K562 (cell line): Measurements from ENCODE around the gene PTK6. TPM values are rescaled to one million over a fixed set of nuclear protein-coding genes. Genes with fewer than 3 reads are reported as not detected.
A peak's percentile ranks its signal among the peaks of the same experiment; 100 is the strongest.

Source experiments
- ATAC-seq: fragments of 200-7000 bp; cut with Tn5 transposase; 3 replicates; pipeline ENCODE4 v1.9.1; 2020; ENCODE audit warnings: moderate library complexity
- BruUV-seq: library from RNA; stranded (reverse); fragments of 400-500 nt; replicated peaks from 2 replicates; lab custom pipeline; 2021; lab: Mats Ljungman, UMichigan
- CTCF ChIA-PET: fragments of 300-600 bp; formaldehyde crosslinking; extraction: SDS; loops from one replicate; lab custom pipeline; 2021; ENCODE audit warnings: low intra/inter-chr PET ratio; lab: Yijun Ruan, JAX
- POLR2A ChIA-PET: fragments of 300-600, 350-650 bp; sonication (Branson Sonifier 250); formaldehyde crosslinking; extraction: SDS; loops from one replicate; lab custom pipeline; 2021; ENCODE audit warnings: antibody characterized with exemption, inconsistent platforms; lab: Yijun Ruan, JAX
- DNase-seq, 4 experiments: peaks; one replicate each; pipeline versions ENCODE4 v3.0.0 to v3.0.0-alpha.2; 2011 to 2018; ENCODE audit warnings: low spot score in 3 of 4, mixed read lengths in 3 of 4; ENCODE audit errors: extremely low read depth in 1 of 4
- FAIRE-seq: peaks from 2 replicates; lab custom pipeline; 2011; peaks lifted over from hg19 to GRCh38; lab: Jason Lieb, UNC
- H2AFZ ChIP-seq: 2 replicates; pipeline ENCODE4 v1.6.0; 2011; ENCODE audit warnings: low read depth, low read length, control low read depth, inconsistent platforms
- H3K27ac ChIP-seq: fragments of 200-600 bp; 3 replicates; pipeline ENCODE4 v1.8.0; 2011; ENCODE audit warnings: low read depth, mild to moderate bottlenecking, control low read depth, inconsistent platforms, low read length, moderate library complexity, mixed read lengths; ENCODE audit errors: extremely low read depth
- H3K27me3 ChIP-seq, 2 experiments: fragments of 300-600 bp in 1 of 2; 2 replicates in 1 of 2; 3 replicates in 1 of 2; pipeline versions ENCODE4 v1.6.0 to v1.8.0; 2011; ENCODE audit warnings: inconsistent platforms in 2 of 2, low read length in 2 of 2, mild to moderate bottlenecking in 1 of 2, mixed read lengths in 1 of 2, moderate library complexity in 1 of 2; ENCODE audit not compliant: control insufficient read depth in 2 of 2, insufficient read depth in 2 of 2
- H3K36me3 ChIP-seq: fragments of 300-600 bp; 3 replicates; pipeline ENCODE4 v1.8.0; 2011; ENCODE audit warnings: mild to moderate bottlenecking, low read length, inconsistent platforms; ENCODE audit not compliant: control insufficient read depth, insufficient read depth
- H3K4me1 ChIP-seq, 2 experiments: fragments of 200-600 bp in 1 of 2; replicated peaks in 1 of 2; 2 replicates in 1 of 2; 3 replicates in 1 of 2; pipeline versions ENCODE4 v1.5.1 to v1.8.0; 2011; ENCODE audit warnings: inconsistent platforms in 2 of 2, low read length in 2 of 2, mild to moderate bottlenecking in 1 of 2, mixed read lengths in 1 of 2, moderate library complexity in 1 of 2; ENCODE audit not compliant: control insufficient read depth in 2 of 2, insufficient read depth in 2 of 2
- H3K4me2 ChIP-seq: 2 replicates; pipeline ENCODE4 v1.6.1; 2011; ENCODE audit warnings: low read length, control low read depth, inconsistent platforms, mixed read lengths; ENCODE audit not compliant: insufficient read depth
- H3K4me3 ChIP-seq: fragments of 200-600 bp; sonication (generic), shearing (Covaris generic); 2 replicates; pipeline ENCODE4 v1.5.1; 2016; ENCODE audit warnings: control low read depth, inconsistent platforms
- H3K79me2 ChIP-seq: fragments of 200-600 bp; 3 replicates; pipeline ENCODE4 v1.8.0; 2011; ENCODE audit warnings: low read length, inconsistent platforms; ENCODE audit not compliant: control insufficient read depth, insufficient read depth
- H3K9ac ChIP-seq, 2 experiments: 2 replicates each; pipeline versions ENCODE4 v1.6.0 to v1.6.1; 2011; ENCODE audit warnings: low read depth in 2 of 2, low read length in 2 of 2, control low read depth in 1 of 2, inconsistent platforms in 1 of 2, mild to moderate bottlenecking in 1 of 2, mixed read lengths in 1 of 2; ENCODE audit not compliant: insufficient read depth in 1 of 2
- H3K9me1 ChIP-seq: one replicate; pipeline ENCODE4 v1.6.0; 2011; ENCODE audit warnings: inconsistent platforms, mild to moderate bottlenecking, low read length, moderate library complexity; ENCODE audit not compliant: control insufficient read depth, insufficient read depth
- H3K9me3 ChIP-seq: replicated peaks from 2 replicates; pipeline ENCODE4 v1.5.1; 2011; ENCODE audit warnings: low read depth, low read length, inconsistent platforms; ENCODE audit not compliant: control insufficient read depth, insufficient read depth
- H4K20me1 ChIP-seq: replicated peaks from 2 replicates; pipeline ENCODE4 v1.6.1; 2011; ENCODE audit warnings: low read length, inconsistent platforms, mixed read lengths; ENCODE audit not compliant: control insufficient read depth, insufficient read depth
- C11orf30 ChIP-seq: fragments of 450-650 bp; IDR thresholded peaks from 2 replicates; pipeline ENCODE4 v1.6.1; 2016; ENCODE audit warnings: low read depth, mild to moderate bottlenecking
- GTF2F1 ChIP-seq: IDR thresholded peaks from 2 replicates; pipeline ENCODE4 v1.6.1; 2011; ENCODE audit warnings: low read depth, low read length, improper control_type of control experiment
- POLR2G ChIP-seq: fragments of 200-400 bp; formaldehyde crosslinking; IDR thresholded peaks from 2 replicates; pipeline ENCODE4 v1.6.1; 2017; ENCODE audit warnings: low read depth, mild to moderate bottlenecking, antibody characterized with exemption, low read length, moderate library complexity
- RBFOX2 ChIP-seq: fragments of 200-400 bp; formaldehyde crosslinking; IDR thresholded peaks from 2 replicates; pipeline ENCODE4 v1.6.1; 2017; ENCODE audit warnings: low read depth, mild to moderate bottlenecking, low read length, moderate library complexity
- ZNF57 ChIP-seq: fragments of 450-650 bp; formaldehyde crosslinking; IDR thresholded peaks from 2 replicates; pipeline ENCODE4 v1.4.0; 2020; ENCODE audit warnings: mild to moderate bottlenecking, moderate library complexity
- WGBS: fragments of 100-300 bp; shearing (Covaris generic); methylation state at CpG from one replicate; pipeline ENCODE4 v1.1.6; 2016; ENCODE audit warnings: low coverage, mixed read lengths; ENCODE audit not compliant: insufficient coverage; ENCODE audit errors: missing lambda C conversion rate; 5-methylcytosine and 5-hydroxymethylcytosine counted together
- in situ Hi-C: fragments of 300-500 bp; cut with MboI; formaldehyde crosslinking; loops from 4 replicates; pipeline ENCODE4 v1.15.0; 2018; ENCODE audit warnings: inconsistent platforms, mixed read lengths
- intact Hi-C: fragments of 100-400 bp; cut with micrococcal nuclease; formaldehyde crosslinking; loops from 2 replicates; pipeline ENCODE4 v1.14.2; 2022
- polyA plus RNA-seq, 8 experiments: library from polyadenylated mRNA; depleted of rRNA in 4 of 8; stranded (reverse) in 5 of 8; unstranded in 3 of 8; fragments of >200 nt; fragmentation: Nextera tagmentation in 2 of 8; fragmentation: Illumina TruSeq in 1 of 8; extraction: Ambion mirVana in 2 of 8; extraction: Trizol in 1 of 8; gene quantifications; 2 replicates each; pipeline versions ENCODE4 v1.2.1 to v1.2.3, GENCODE V29; 2011 to 2014; ENCODE audit warnings: inconsistent platforms in 1 of 8, missing spikeins in 1 of 8
- total RNA-seq, 7 experiments: library from RNA; depleted of rRNA in 6 of 7; stranded (reverse); fragments of >200 nt in 6 of 7; fragmentation: Illumina TruSeq in 2 of 7; extraction: Trizol in 2 of 7; gene quantifications; 2 replicates each; pipeline versions ENCODE4 v1.2.1 to v1.2.3, GENCODE V29; 2011 to 2021; ENCODE audit warnings: low replicate concordance in 1 of 7
- TF ChIP-seq, protein P1 (sequence below): IDR thresholded peaks from 2 replicates; pipeline ENCODE4 v1.6.1; 2011; ENCODE audit warnings: borderline replicate concordance, low read depth, mild to moderate bottlenecking, moderate library complexity, low read length; ENCODE audit not compliant: insufficient read depth, poor library complexity, severe bottlenecking
- TF ChIP-seq, protein P2 (sequence below): fragments of 450-650 bp; formaldehyde crosslinking; IDR thresholded peaks from 2 replicates; pipeline ENCODE4 v1.4.0; 2022; ENCODE audit warnings: missing genetic modification characterization

The PTK6 gene
- total and polyA plus RNA-seq, 9 of the 15 experiments (the other 6 are each of a cell fraction or from before 2014, with no cell fraction given) = 0.07 TPM; not detected in 8

DNA sequence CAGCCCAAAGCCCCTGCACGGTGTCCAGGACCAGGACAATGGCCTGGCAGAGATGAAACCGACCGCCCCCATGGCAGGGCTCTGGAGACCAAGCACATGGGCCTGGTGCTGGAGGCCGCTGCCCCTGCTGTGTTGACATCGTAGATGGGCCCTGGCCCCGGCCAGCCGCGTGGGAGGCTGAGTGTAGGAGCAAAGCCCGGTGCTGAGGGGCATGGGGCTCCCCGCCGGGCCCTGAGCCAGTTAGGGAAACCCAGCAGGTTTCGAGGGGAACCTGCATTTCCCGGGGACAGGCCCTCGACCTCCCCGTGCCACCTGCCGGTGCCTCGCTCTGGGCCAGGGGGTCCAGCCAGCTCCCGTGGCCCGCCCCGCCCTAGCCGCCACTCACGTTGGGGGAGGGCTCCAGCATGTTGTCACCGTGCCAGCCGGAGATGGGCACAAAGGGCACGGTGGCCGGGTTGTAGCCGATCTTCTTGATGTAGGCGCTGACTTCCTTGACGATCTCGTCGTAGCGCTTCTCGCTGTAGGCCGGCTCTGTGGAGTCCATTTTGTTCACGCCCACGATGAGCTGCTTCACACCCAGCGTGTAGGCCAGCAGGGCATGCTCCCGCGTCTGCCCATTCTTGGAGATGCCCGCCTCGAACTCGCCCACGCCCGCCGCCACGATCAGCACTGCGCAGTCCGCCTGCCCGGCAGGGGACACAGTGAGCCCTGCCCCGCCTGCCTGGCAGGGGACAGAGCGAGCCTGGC, 42.6 kb downstream of the PTK6 start:
- H3K9me3 ChIP-seq = no peaks in the 10 kb centered on the region
- H4K20me1 ChIP-seq = peaks cover 12% of the 10 kb centered on the region
- no peaks in the 10 kb centered on the region for H3K9me1 ChIP-seq
- TF ChIP-seq POLR2G = peak; percentile 12; the same call in 1 of the 2 replicates
- TF ChIP-seq RBFOX2 = peak; percentile 32; the same call in 1 of the 2 replicates
- TF ChIP-seq ZNF57 (CRISPR knock-in tag) = no peak
- TF ChIP-seq, all 486 proteins: peak for 2
- POLR2A ChIA-PET = interaction anchor here (1.0 to 1.2 kb wide), 2 partner anchors 9 to 11 kb away, joined by 3 read pairs; no protein-coding TSS in a partner anchor
- Histone ChIP-seq H3K27ac (no peak overlapping the region), H3K4me2 (no peak overlapping the region), H3K36me3 (no peaks in the 10 kb centered on the region), H3K4me3 (no peak overlapping the region), H3K4me1 (peaks cover 0 to 60% of the 10 kb centered on the region in 2 experiments; a peak in 3 of 5 replicates), H3K27me3 (no peaks in the 10 kb centered on the region), H3K79me2 (no peaks in the 10 kb centered on the region), H3K9ac (no peak overlapping the region), H2AFZ (no peak overlapping the region)
- intact Hi-C loops (no loop called here), in situ Hi-C loops (no loop called here)
- no peak for FAIRE-seq
- CTCF ChIA-PET = interaction anchor here (1.3 kb wide), 1 partner anchor 25 kb away, joined by 5 read pairs; no protein-coding TSS in a partner anchor
- WGBS = 53% methylated on average over 38 of the region's 51 CpGs
- BruUV-seq = no TSS peak
- ATAC-seq = no peak
- DNase-seq = no peak

GRCh38 chr20:63494084-63494419, 43.1 kb downstream of the PTK6 start:
- no peak for FAIRE-seq
- no peaks in the 10 kb centered on the region for H3K9me1 ChIP-seq
- POLR2A ChIA-PET = interaction anchor here (0.5 to 1.2 kb wide), 4 partner anchors 9 to 37 kb away, joined by 3 to 6 read pairs (median 3); no protein-coding TSS in a partner anchor
- intact Hi-C loops = no loop called here
- no peak overlapping the region for H3K4me3 ChIP-seq
- no peak overlapping the region for H2AFZ ChIP-seq
- H3K27me3 ChIP-seq = no peaks in the 10 kb centered on the region
- H3K4me1 ChIP-seq = peaks cover 0 to 56% of the 10 kb centered on the region in 2 experiments; a peak in 3 of 5 replicates
- DNase-seq = no peak
- no peak overlapping the region for H3K9ac ChIP-seq
- ATAC-seq = no peak
- WGBS = 32% methylated on average over 7 of the region's 7 CpGs
- in situ Hi-C loops = no loop called here
- no peaks in the 10 kb centered on the region for H3K79me2 ChIP-seq
- H4K20me1 ChIP-seq = peaks cover 12% of the 10 kb centered on the region
- no peaks in the 10 kb centered on the region for H3K9me3 ChIP-seq
- H3K27ac ChIP-seq = no peak overlapping the region
- CTCF ChIA-PET = no interaction called here
- BruUV-seq = no TSS peak
- no peak overlapping the region for H3K4me2 ChIP-seq
- TF ChIP-seq, protein P1, sequence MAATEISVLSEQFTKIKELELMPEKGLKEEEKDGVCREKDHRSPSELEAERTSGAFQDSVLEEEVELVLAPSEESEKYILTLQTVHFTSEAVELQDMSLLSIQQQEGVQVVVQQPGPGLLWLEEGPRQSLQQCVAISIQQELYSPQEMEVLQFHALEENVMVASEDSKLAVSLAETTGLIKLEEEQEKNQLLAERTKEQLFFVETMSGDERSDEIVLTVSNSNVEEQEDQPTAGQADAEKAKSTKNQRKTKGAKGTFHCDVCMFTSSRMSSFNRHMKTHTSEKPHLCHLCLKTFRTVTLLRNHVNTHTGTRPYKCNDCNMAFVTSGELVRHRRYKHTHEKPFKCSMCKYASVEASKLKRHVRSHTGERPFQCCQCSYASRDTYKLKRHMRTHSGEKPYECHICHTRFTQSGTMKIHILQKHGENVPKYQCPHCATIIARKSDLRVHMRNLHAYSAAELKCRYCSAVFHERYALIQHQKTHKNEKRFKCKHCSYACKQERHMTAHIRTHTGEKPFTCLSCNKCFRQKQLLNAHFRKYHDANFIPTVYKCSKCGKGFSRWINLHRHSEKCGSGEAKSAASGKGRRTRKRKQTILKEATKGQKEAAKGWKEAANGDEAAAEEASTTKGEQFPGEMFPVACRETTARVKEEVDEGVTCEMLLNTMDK = no peak
- no peak for TF ChIP-seq C11orf30
- TF ChIP-seq POLR2G = 0 out of 2 replicates have a peak, but pooled peaks have one; percentile 14
- no peak for TF ChIP-seq GTF2F1
- TF ChIP-seq, protein P2, sequence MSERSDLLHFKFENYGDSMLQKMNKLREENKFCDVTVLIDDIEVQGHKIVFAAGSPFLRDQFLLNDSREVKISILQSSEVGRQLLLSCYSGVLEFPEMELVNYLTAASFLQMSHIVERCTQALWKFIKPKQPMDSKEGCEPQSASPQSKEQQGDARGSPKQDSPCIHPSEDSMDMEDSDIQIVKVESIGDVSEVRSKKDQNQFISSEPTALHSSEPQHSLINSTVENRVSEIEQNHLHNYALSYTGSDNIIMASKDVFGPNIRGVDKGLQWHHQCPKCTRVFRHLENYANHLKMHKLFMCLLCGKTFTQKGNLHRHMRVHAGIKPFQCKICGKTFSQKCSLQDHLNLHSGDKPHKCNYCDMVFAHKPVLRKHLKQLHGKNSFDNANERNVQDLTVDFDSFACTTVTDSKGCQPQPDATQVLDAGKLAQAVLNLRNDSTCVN = no peak
- TF ChIP-seq, all 486 proteins: peak for 1
- H3K36me3 ChIP-seq = no peaks in the 10 kb centered on the region
